Activated CD8-positive, alpha-beta T cell treated with anti-CD3 and anti-CD28 coated beads, Interleukin-2, amount 10 ng/mL, durations not matched to agents 7 days and 5 days (primary cell): Measurements from ENCODE around the gene ZNF511. TPM values are rescaled to one million over a fixed set of nuclear protein-coding genes. Genes with fewer than 3 reads are reported as not detected.
A peak's percentile ranks its signal among the peaks of the same experiment; 100 is the strongest.
"Not testable (repeated sequence)": the region's sequence is repeated elsewhere in the genome, so short reads cannot be mapped to it uniquely, and the experiment has no call there.

Experiments
- ATAC-seq: fragments of 150-1000 bp; cut with Tn5 transposase; one replicate; pipeline ENCODE4 v1.10.0; 2021; ENCODE audit warnings: moderate library complexity
- CTCF ChIA-PET: fragments of 350-600 bp; sonication (Branson Sonifier 250); formaldehyde crosslinking; loops from one replicate; lab custom pipeline; 2021; ENCODE audit warnings: antibody characterized with exemption; lab: Charles Lee
- POLR2A ChIA-PET: fragments of 350-600 bp; sonication (Branson Sonifier 250); formaldehyde crosslinking; loops from one replicate; lab custom pipeline; 2021; ENCODE audit warnings: antibody characterized with exemption; lab: Charles Lee
- DNase-seq: peaks from one replicate; pipeline ENCODE4 v3.0.0-alpha.2; 2020
- H3K27ac Mint-ChIP-seq: one replicate; pipeline ENCODE4 v1.8.0; 2021; ENCODE audit warnings: mild to moderate bottlenecking, mixed read lengths
- H3K27me3 Mint-ChIP-seq: one replicate; pipeline ENCODE4 v1.8.0; 2021; ENCODE audit warnings: low read depth, mixed read lengths
- H3K36me3 Mint-ChIP-seq: one replicate; pipeline ENCODE4 v1.8.0; 2021; ENCODE audit warnings: low read depth, mixed read lengths
- H3K4me1 Mint-ChIP-seq: one replicate; pipeline ENCODE4 v1.8.0; 2021; ENCODE audit warnings: low read depth, mixed read lengths
- H3K4me3 Mint-ChIP-seq: one replicate; pipeline ENCODE4 v1.8.0; 2021; ENCODE audit warnings: mild to moderate bottlenecking, mixed read lengths
- H3K9me3 Mint-ChIP-seq: one replicate; pipeline ENCODE4 v1.8.0; 2022; ENCODE audit warnings: mixed read lengths; ENCODE audit not compliant: insufficient read depth
- total RNA-seq, 2 experiments: library from RNA; stranded (reverse); gene quantifications; one replicate each; pipeline ENCODE4 v1.2.3, GENCODE V29; 2021

The ZNF511 gene
- 10 to 100 TPM; 61.4 to 62.6 TPM for total RNA-seq

DNA sequence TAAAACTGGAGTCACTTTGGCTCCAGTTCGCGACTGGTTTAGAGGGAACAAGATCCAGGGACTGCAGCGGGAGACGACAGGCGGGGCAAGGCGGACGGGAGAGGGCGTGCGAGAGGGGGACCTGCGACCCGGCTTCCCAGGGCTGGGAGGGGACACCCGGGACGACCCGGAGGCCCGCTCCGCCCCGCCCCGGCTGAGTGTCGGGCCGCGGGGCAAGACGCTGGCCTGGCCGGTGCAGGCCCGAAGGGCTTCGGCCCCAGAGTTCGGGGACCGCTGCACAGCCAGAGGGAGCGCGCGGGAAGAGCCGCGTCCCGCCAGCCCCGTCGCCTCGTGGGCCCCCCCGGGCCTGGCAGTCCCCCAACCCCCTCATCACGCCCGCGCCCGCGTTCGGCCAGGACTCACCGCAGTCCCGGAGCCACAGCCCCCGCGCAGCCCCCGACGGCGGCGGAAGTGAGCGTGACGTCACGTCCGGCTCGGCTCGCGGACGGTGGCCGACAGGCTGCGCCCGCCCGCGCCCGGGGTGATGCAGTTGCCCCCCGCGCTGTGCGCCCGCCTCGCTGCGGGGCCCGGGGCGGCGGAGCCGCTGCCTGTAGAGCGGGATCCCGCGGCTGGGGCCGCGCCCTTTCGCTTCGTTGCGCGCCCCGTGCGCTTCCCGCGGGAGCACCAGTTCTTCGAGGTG lies at the start of gene ZNF511, which contains the start of gene TUBGCP2:
Gene ZNF511, plus strand, starts transcription at position 494 of the 679 bp plus-strand sequence. Its CDS starts 30 bp downstream, at position 524.
Gene TUBGCP2, minus strand, starts transcription at position 452 of the 679 bp plus-strand sequence. CDS start 5,931 bp downstream, outside the sequence.
- peak within 1 kb of the TSS; percentile 99 for H3K27ac Mint-ChIP-seq
- peak within 1 kb of the TSS; percentile 95 for H3K4me3 Mint-ChIP-seq
- no peaks in the 10 kb centered on the region for H3K27me3 Mint-ChIP-seq
- peak; percentile 73 for ATAC-seq
- POLR2A ChIA-PET: interaction anchor here (0.6 to 1.7 kb wide), 2 partner anchors 33 to 457 kb away, joined by 3 to 13 read pairs; partner anchors contain the start of gene ADAM8
- H3K4me1 Mint-ChIP-seq: peaks cover 19% of the 10 kb centered on the region
- peak; percentile 89 for DNase-seq
- no peaks in the 10 kb centered on the region for H3K9me3 Mint-ChIP-seq
- peaks cover 17% of the 10 kb centered on the region for H3K36me3 Mint-ChIP-seq
- CTCF ChIA-PET: interaction anchor here (0.7 to 3.7 kb wide), 13 partner anchors 9 to 184 kb away, joined by 3 to 23 read pairs (median 4); no protein-coding TSS in a partner anchor

- Mint-ChIP-seq H3K36me3 (peaks cover 14% of the 10 kb centered on the region), H3K27me3 (peaks cover 2% of the 10 kb centered on the region), H3K4me1 (peaks cover 75% of the 10 kb centered on the region), H3K4me3 (peak overlapping the region; percentile 60), H3K27ac (peak overlapping the region; percentile 95), H3K9me3 (no peaks in the 10 kb centered on the region)
- DNase-seq (no peak), ATAC-seq (no peak)
- ChIA-PET CTCF (interaction anchor here (1.3 to 4.1 kb wide), 5 partner anchors 15 to 116 kb away, joined by 5 to 14 read pairs (median 6); no protein-coding TSS in a partner anchor), POLR2A (interaction anchor here (0.7 to 1.0 kb wide), 3 partner anchors 15 to 18 kb away, joined by 3 to 7 read pairs (median 3); no protein-coding TSS in a partner anchor)
Observed at GRCh38 chr10:133259602-133259989, 49.1 kb upstream of the ZNF511 start.

GRCh38 chr10:133260895-133261725 lies 47.6 kb upstream of the ZNF511 start:
- CTCF ChIA-PET: interaction anchor here (1.0 to 1.5 kb wide), 4 partner anchors 15 to 68 kb away, joined by 3 to 5 read pairs (median 4); partner anchors contain the start of gene ADAM8
- H3K36me3 Mint-ChIP-seq: peaks cover 23% of the 10 kb centered on the region
- no peaks in the 10 kb centered on the region for H3K27me3 Mint-ChIP-seq
- ATAC-seq (peak; percentile 50), DNase-seq (peak; percentile 73)
- peak overlapping the region; percentile 95 for H3K27ac Mint-ChIP-seq
- H3K4me3 Mint-ChIP-seq: peak overlapping the region; percentile 74
- H3K9me3 Mint-ChIP-seq: no peaks in the 10 kb centered on the region
- peaks cover 87% of the 10 kb centered on the region for H3K4me1 Mint-ChIP-seq
- POLR2A ChIA-PET: interaction anchor here (0.9 to 1.4 kb wide), 2 partner anchors 15 to 20 kb away, joined by 4 to 7 read pairs; partner anchors contain the start of gene ADAM8

- ChIA-PET POLR2A (interaction anchor here (1.4 kb wide), 1 partner anchor 14 kb away, joined by 7 read pairs; the partner anchor contains the start of gene ADAM8), CTCF (interaction anchor here (1.0 to 2.9 kb wide), 5 partner anchors 10 to 68 kb away, joined by 3 to 17 read pairs (median 4); partner anchors contain the start of gene ADAM8)
- Mint-ChIP-seq H3K4me3 (peak overlapping the region; percentile 74), H3K27me3 (no peaks in the 10 kb centered on the region), H3K4me1 (peaks cover 82% of the 10 kb centered on the region), H3K9me3 (no peaks in the 10 kb centered on the region), H3K27ac (peak overlapping the region; percentile 60), H3K36me3 (peaks cover 23% of the 10 kb centered on the region)
- DNase-seq (peak; percentile 90), ATAC-seq (peak; percentile 49)
Observed at GRCh38 chr10:133261726-133262325, 46.9 kb upstream of the ZNF511 start.

GRCh38 chr10:133262696-133263095 lies 46.0 kb upstream of the ZNF511 start:
- DNase-seq: no peak
- H3K4me1 Mint-ChIP-seq: peaks cover 74% of the 10 kb centered on the region
- ChIA-PET CTCF (interaction anchor here (1.0 to 2.9 kb wide), 2 partner anchors 10 to 13 kb away, joined by 3 to 17 read pairs; partner anchors contain the start of gene ADAM8), POLR2A (interaction anchor here (0.6 kb wide), 2 partner anchors 12 to 127 kb away, joined by 3 read pairs; no protein-coding TSS in a partner anchor)
- no peak overlapping the region for H3K4me3 Mint-ChIP-seq
- H3K27ac Mint-ChIP-seq: no peak overlapping the region
- H3K36me3 Mint-ChIP-seq: peaks cover 23% of the 10 kb centered on the region
- no peaks in the 10 kb centered on the region for H3K27me3 Mint-ChIP-seq
- ATAC-seq: no peak
- H3K9me3 Mint-ChIP-seq: no peaks in the 10 kb centered on the region

GRCh38 chr10:133263674-133264073 lies 45.0 kb upstream of the ZNF511 start:
- POLR2A ChIA-PET: interaction anchor here (0.9 to 2.1 kb wide), 3 partner anchors 9 to 44 kb away, joined by 3 to 11 read pairs (median 5); partner anchors contain the start of gene ADAM8
- H3K27ac Mint-ChIP-seq: peak overlapping the region; percentile 76

DNA sequence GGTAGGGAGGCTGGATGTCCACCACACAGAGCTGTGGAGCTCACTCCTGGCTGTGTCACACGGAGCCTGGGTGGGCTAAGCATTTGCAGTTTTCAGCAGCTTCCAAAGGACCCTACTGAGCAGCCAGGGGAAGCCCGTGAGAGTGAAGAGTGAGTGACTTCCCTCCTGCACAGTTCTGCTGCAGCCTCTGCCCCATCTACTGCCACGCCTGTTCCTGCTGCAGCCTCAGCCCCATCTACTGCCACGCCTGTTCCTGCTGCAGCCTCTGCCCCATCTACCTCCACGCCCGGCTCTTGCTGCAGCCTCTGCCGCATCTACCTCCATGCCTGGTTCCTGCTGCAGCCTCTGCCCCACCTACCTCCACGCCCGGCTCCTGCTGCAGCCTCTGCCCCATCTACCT lies 44.3 kb upstream of the ZNF511 start:
- H3K27me3 Mint-ChIP-seq: no peaks in the 10 kb centered on the region
- H3K4me3 Mint-ChIP-seq: peak overlapping the region; percentile 18
- peak; percentile 75 for DNase-seq
- ChIA-PET POLR2A (interaction anchor here (0.9 to 2.1 kb wide), 3 partner anchors 8 to 43 kb away, joined by 3 to 11 read pairs (median 5); partner anchors contain the start of gene ADAM8), CTCF (interaction anchor here (2.9 kb wide), 1 partner anchor 11 kb away, joined by 17 read pairs; the partner anchor contains the start of gene ADAM8)
- peak overlapping the region; percentile 76 for H3K27ac Mint-ChIP-seq
- peaks cover 23% of the 10 kb centered on the region for H3K36me3 Mint-ChIP-seq
- peaks cover 58% of the 10 kb centered on the region for H3K4me1 Mint-ChIP-seq
- no peak for ATAC-seq
- H3K9me3 Mint-ChIP-seq: no peaks in the 10 kb centered on the region

More at GRCh38 chr10:133263674-133264073, 45.0 kb upstream of the ZNF511 start:
- CTCF ChIA-PET: interaction anchor here (0.6 to 2.9 kb wide), 2 partner anchors 12 to 16 kb away, joined by 3 to 17 read pairs; partner anchors contain the start of gene ADAM8
- no peak for DNase-seq
- Mint-ChIP-seq H3K4me3 (no peak overlapping the region), H3K27me3 (no peaks in the 10 kb centered on the region), H3K4me1 (peaks cover 65% of the 10 kb centered on the region), H3K36me3 (peaks cover 23% of the 10 kb centered on the region), H3K9me3 (no peaks in the 10 kb centered on the region)
- no peak for ATAC-seq

DNA sequence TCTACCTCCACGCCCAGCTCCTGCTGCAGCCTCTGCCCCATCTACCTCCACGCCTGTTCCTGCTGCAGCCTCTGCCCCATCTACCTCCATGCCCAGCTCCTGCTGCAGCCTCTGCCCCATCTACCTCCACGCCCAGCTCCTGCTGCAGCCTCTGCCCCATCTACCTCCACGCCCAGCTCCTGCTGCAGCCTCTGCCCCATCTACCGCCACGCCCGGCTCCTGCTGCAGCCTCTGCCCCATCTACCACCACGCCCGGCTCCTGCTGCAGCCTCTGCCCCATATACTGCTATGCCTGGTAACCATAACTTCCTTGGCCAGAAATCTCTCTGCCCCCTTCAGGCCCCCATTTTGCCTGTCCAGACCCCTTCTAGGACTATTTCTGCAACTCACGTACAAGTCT lies 43.7 kb upstream of the ZNF511 start:
- H3K4me3 Mint-ChIP-seq, H3K27me3 Mint-ChIP-seq, H3K9me3 Mint-ChIP-seq, CTCF ChIA-PET, ATAC-seq, DNase-seq, H3K27ac Mint-ChIP-seq: not testable (repeated sequence)
- POLR2A ChIA-PET: interaction anchor here (2.1 kb wide), 1 partner anchor 11 kb away, joined by 11 read pairs; the partner anchor contains the start of gene ADAM8
- Mint-ChIP-seq H3K36me3 (peaks cover 23% of the 10 kb centered on the region), H3K4me1 (peaks cover 53% of the 10 kb centered on the region)

DNA sequence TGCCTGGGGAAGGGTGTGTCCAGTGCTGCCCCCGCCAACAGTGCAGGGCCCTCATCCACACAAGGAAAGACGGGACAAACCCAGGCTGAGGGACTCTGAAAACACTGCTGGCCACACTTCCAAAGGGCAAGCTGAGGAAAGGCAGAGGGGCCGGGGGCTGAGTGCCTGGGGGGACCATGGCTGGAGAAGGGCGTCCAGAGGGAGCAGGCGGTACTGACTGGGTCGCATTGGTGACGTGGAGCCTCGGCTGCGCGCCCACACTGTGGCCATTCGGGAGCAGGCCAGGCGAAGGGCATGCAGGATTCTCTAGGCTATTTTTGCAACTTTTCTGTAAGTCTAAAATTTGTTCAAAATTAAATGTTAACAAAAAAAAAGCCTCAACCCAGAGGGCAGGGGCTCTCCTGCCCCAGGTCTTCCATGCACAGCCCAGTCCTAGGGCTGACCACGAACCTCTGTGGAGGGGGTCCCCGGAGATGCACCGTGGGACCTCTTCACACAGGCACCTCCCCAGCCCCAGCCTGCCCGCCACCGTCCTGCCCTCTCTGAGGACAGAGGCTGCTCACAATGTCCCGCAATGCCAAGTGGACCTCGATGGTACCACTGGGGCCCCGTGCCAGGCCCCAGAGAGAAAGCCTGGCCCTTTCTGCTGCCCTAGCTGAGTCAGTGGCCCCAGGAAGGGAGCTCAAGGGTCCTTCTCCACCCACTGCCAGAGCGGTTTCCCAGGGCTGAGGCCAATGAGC lies 42.5 kb upstream of the ZNF511 start:
- H3K27ac Mint-ChIP-seq: no peak overlapping the region
- H3K9me3 Mint-ChIP-seq: no peaks in the 10 kb centered on the region
- no peak overlapping the region for H3K4me3 Mint-ChIP-seq
- POLR2A ChIA-PET: interaction anchor here (1.2 kb wide), 1 partner anchor 10 kb away, joined by 4 read pairs; the partner anchor contains the start of gene ADAM8
- peaks cover 41% of the 10 kb centered on the region for H3K4me1 Mint-ChIP-seq
- peaks cover 23% of the 10 kb centered on the region for H3K36me3 Mint-ChIP-seq
- CTCF ChIA-PET: interaction anchor here (0.6 kb wide), 1 partner anchor 586 kb away, joined by 3 read pairs; no protein-coding TSS in a partner anchor
- DNase-seq (no peak), ATAC-seq (no peak)
- no peaks in the 10 kb centered on the region for H3K27me3 Mint-ChIP-seq

DNA sequence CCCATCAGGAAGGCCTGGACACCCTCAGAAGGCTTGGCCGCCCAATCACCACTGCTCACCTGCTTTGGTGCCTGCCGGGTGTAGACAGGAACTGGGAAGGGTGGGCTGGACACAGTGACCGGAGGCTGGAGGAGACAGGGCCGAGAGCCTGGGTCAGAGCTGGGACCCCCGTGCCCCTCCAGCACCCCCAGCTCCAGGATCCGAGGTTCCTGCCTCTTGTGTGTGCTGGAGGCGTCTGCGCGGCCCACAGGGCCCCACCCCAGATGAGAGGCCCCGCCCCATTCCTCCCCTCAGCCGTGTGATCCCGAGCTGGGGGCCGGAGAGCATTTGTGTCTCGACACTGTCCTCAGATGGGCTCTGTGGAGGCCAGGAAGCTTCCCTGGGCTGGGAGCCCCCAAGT lies 41.4 kb upstream of the ZNF511 start:
- ATAC-seq (no peak), DNase-seq (no peak)
- Mint-ChIP-seq H3K4me3 (no peak overlapping the region), H3K4me1 (peaks cover 36% of the 10 kb centered on the region), H3K27ac (no peak overlapping the region), H3K9me3 (no peaks in the 10 kb centered on the region), H3K27me3 (no peaks in the 10 kb centered on the region), H3K36me3 (peaks cover 27% of the 10 kb centered on the region)
- ChIA-PET POLR2A (interaction anchor here (1.2 kb wide), 1 partner anchor 9 kb away, joined by 4 read pairs; the partner anchor contains the start of gene ADAM8), CTCF (interaction anchor here (0.8 kb wide), 1 partner anchor 9 kb away, joined by 3 read pairs; the partner anchor contains the start of gene ADAM8)
